Activated naive CD4-positive, alpha-beta T cell treated with anti-CD3 and anti-CD28 coated beads for 36 hours (primary cell): ENCODE data around the gene SPAG16. TPM values are rescaled to one million over a fixed set of nuclear protein-coding genes. Genes with fewer than 3 reads are reported as not detected.

ENCODE experiments used
- CTCF ChIA-PET: fragments of 350-600 bp; sonication (Branson Sonifier 250); formaldehyde crosslinking; loops from one replicate; lab custom pipeline; 2021; ENCODE audit warnings: antibody characterized with exemption; lab: Charles Lee
- DNase-seq: peaks from one replicate; pipeline ENCODE4 v3.0.0-alpha.2; 2020
- H3K27ac Mint-ChIP-seq: one replicate; pipeline ENCODE4 v1.8.0; 2021; ENCODE audit warnings: mild to moderate bottlenecking, mixed read lengths
- H3K27me3 Mint-ChIP-seq: one replicate; pipeline ENCODE4 v1.8.0; 2021; ENCODE audit warnings: low read depth, mixed read lengths
- H3K36me3 Mint-ChIP-seq: one replicate; pipeline ENCODE4 v1.8.0; 2021; ENCODE audit warnings: low read depth, mixed read lengths
- H3K4me1 Mint-ChIP-seq: one replicate; pipeline ENCODE4 v1.8.0; 2021; ENCODE audit warnings: low read depth, mixed read lengths
- H3K4me3 Mint-ChIP-seq: one replicate; pipeline ENCODE4 v1.8.0; 2021; ENCODE audit warnings: mild to moderate bottlenecking, moderate library complexity, mixed read lengths
- H3K9me3 Mint-ChIP-seq: one replicate; pipeline ENCODE4 v1.8.0; 2021; ENCODE audit warnings: mixed read lengths
- intact Hi-C: fragments of 100-400 bp; cut with micrococcal nuclease; formaldehyde crosslinking; loops from one replicate; pipeline ENCODE4 v1.15.1; 2023
- total RNA-seq, 2 experiments: library from RNA; stranded (reverse); gene quantifications; one replicate each; pipeline ENCODE4 v1.2.3, GENCODE V29; 2021

The SPAG16 gene
- total RNA-seq, 2 experiments from 2014 or later: 8.4 to 8.8 TPM

- H3K36me3 Mint-ChIP-seq: no peaks in the 10 kb centered on the region
- no peak overlapping the region for H3K4me3 Mint-ChIP-seq
- H3K4me1 Mint-ChIP-seq: peaks cover under 1% of the 10 kb centered on the region
- H3K27ac Mint-ChIP-seq: no peak overlapping the region
- intact Hi-C loops: loop anchor here (5.0 kb wide), 1 partner anchor 471 kb away; no protein-coding TSS in a partner anchor
- H3K9me3 Mint-ChIP-seq: no peaks in the 10 kb centered on the region
- CTCF ChIA-PET: no interaction called here
- peaks cover 4% of the 10 kb centered on the region for H3K27me3 Mint-ChIP-seq
- no peak for DNase-seq
These were observed 35.6 kb upstream of the SPAG16 start for GRCh38 chr2:213248637-213249036.

- Mint-ChIP-seq H3K9me3 (no peaks in the 10 kb centered on the region), H3K27ac (no peak overlapping the region), H3K4me1 (no peaks in the 10 kb centered on the region), H3K36me3 (no peaks in the 10 kb centered on the region), H3K27me3 (peaks cover 6% of the 10 kb centered on the region), H3K4me3 (no peak overlapping the region)
- no peak for DNase-seq
- CTCF ChIA-PET: interaction anchor here (1.7 kb wide), 1 partner anchor 35 kb away, joined by 5 read pairs; the partner anchor contains the start of gene SPAG16
- intact Hi-C loops: loop anchor here (5.0 kb wide), 1 partner anchor 472 kb away; no protein-coding TSS in a partner anchor
These were observed 34.8 kb upstream of the SPAG16 start for GRCh38 chr2:213249502-213249901.

GRCh38 chr2:213251618-213252017 lies 32.6 kb upstream of the SPAG16 start:
- no peak for DNase-seq
- no peak overlapping the region for H3K4me3 Mint-ChIP-seq
- H3K27ac Mint-ChIP-seq: no peak overlapping the region
- peaks cover 6% of the 10 kb centered on the region for H3K27me3 Mint-ChIP-seq
- H3K36me3 Mint-ChIP-seq: no peaks in the 10 kb centered on the region
- intact Hi-C loops: loop anchor here (1.0 to 5.0 kb wide), 3 partner anchors 556 to 1751 kb away; no protein-coding TSS in a partner anchor
- no peaks in the 10 kb centered on the region for H3K4me1 Mint-ChIP-seq
- H3K9me3 Mint-ChIP-seq: no peaks in the 10 kb centered on the region
- CTCF ChIA-PET: interaction anchor here (0.6 to 0.8 kb wide), 4 partner anchors 11 to 1708 kb away, joined by 3 to 4 read pairs (median 3); no protein-coding TSS in a partner anchor

- intact Hi-C loops: loop anchor here (5.0 kb wide), 1 partner anchor 555 kb away; no protein-coding TSS in a partner anchor
- CTCF ChIA-PET: interaction anchor here (0.6 to 0.8 kb wide), 3 partner anchors 682 to 1707 kb away, joined by 3 to 4 read pairs (median 3); no protein-coding TSS in a partner anchor
- DNase-seq: no peak
- Mint-ChIP-seq H3K36me3 (no peaks in the 10 kb centered on the region), H3K4me3 (no peak overlapping the region), H3K27me3 (peaks cover 6% of the 10 kb centered on the region), H3K9me3 (no peaks in the 10 kb centered on the region), H3K4me1 (no peaks in the 10 kb centered on the region), H3K27ac (no peak overlapping the region)
These were observed 32.1 kb upstream of the SPAG16 start for GRCh38 chr2:213252206-213252605.

- Mint-ChIP-seq H3K36me3 (no peaks in the 10 kb centered on the region), H3K9me3 (no peaks in the 10 kb centered on the region), H3K4me1 (no peaks in the 10 kb centered on the region), H3K27ac (no peak overlapping the region), H3K27me3 (peaks cover 6% of the 10 kb centered on the region), H3K4me3 (no peak overlapping the region)
- CTCF ChIA-PET: interaction anchor here (1.2 kb wide), 2 partner anchors 30 to 31 kb away, joined by 4 to 6 read pairs; partner anchors contain the start of gene SPAG16
- intact Hi-C loops: loop anchor here (5.0 kb wide), 1 partner anchor 554 kb away; no protein-coding TSS in a partner anchor
- no peak for DNase-seq
These were observed 31.1 kb upstream of the SPAG16 start for GRCh38 chr2:213253162-213253561.

- no peak overlapping the region for H3K4me3 Mint-ChIP-seq
- CTCF ChIA-PET: no interaction called here
- intact Hi-C loops: no loop called here
- no peaks in the 10 kb centered on the region for H3K27me3 Mint-ChIP-seq
- no peaks in the 10 kb centered on the region for H3K9me3 Mint-ChIP-seq
- no peaks in the 10 kb centered on the region for H3K36me3 Mint-ChIP-seq
- no peak for DNase-seq
- H3K4me1 Mint-ChIP-seq: no peaks in the 10 kb centered on the region
- H3K27ac Mint-ChIP-seq: no peak overlapping the region
These were observed 25.0 kb upstream of the SPAG16 start for GRCh38 chr2:213259266-213259665.

- Mint-ChIP-seq H3K9me3 (no peaks in the 10 kb centered on the region), H3K4me3 (no peak overlapping the region), H3K4me1 (no peaks in the 10 kb centered on the region), H3K27me3 (no peaks in the 10 kb centered on the region), H3K27ac (no peak overlapping the region), H3K36me3 (no peaks in the 10 kb centered on the region)
- DNase-seq: no peak
- intact Hi-C loops: no loop called here
- CTCF ChIA-PET: no interaction called here
These were observed 23.0 kb upstream of the SPAG16 start for GRCh38 chr2:213261237-213261636.

GRCh38 chr2:213261715-213262114 lies 22.5 kb upstream of the SPAG16 start:
- Mint-ChIP-seq H3K27ac (no peak overlapping the region), H3K27me3 (peaks cover 3% of the 10 kb centered on the region), H3K36me3 (no peaks in the 10 kb centered on the region), H3K4me3 (no peak overlapping the region), H3K4me1 (no peaks in the 10 kb centered on the region), H3K9me3 (no peaks in the 10 kb centered on the region)
- CTCF ChIA-PET: no interaction called here
- intact Hi-C loops: no loop called here
- DNase-seq: no peak

- Mint-ChIP-seq H3K4me3 (no peak overlapping the region), H3K4me1 (no peaks in the 10 kb centered on the region), H3K9me3 (no peaks in the 10 kb centered on the region), H3K36me3 (no peaks in the 10 kb centered on the region), H3K27me3 (peaks cover 9% of the 10 kb centered on the region), H3K27ac (no peak overlapping the region)
- DNase-seq: no peak
- CTCF ChIA-PET: no interaction called here
- intact Hi-C loops: no loop called here
These were observed 18.6 kb upstream of the SPAG16 start for GRCh38 chr2:213265679-213266078.

GRCh38 chr2:213266421-213266820 lies 17.8 kb upstream of the SPAG16 start:
- CTCF ChIA-PET: no interaction called here
- intact Hi-C loops: no loop called here
- Mint-ChIP-seq H3K27ac (no peak overlapping the region), H3K4me1 (no peaks in the 10 kb centered on the region), H3K4me3 (no peak overlapping the region), H3K36me3 (no peaks in the 10 kb centered on the region), H3K27me3 (peaks cover 9% of the 10 kb centered on the region), H3K9me3 (no peaks in the 10 kb centered on the region)
- no peak for DNase-seq

GRCh38 chr2:213271947-213272346 lies 12.3 kb upstream of the SPAG16 start:
- DNase-seq: no peak
- Mint-ChIP-seq H3K9me3 (no peaks in the 10 kb centered on the region), H3K4me1 (no peaks in the 10 kb centered on the region), H3K27ac (no peak overlapping the region), H3K4me3 (no peak overlapping the region), H3K36me3 (no peaks in the 10 kb centered on the region), H3K27me3 (peaks cover 10% of the 10 kb centered on the region)
- CTCF ChIA-PET: no interaction called here
- intact Hi-C loops: no loop called here

GRCh38 chr2:213274143-213274542 lies 10.1 kb upstream of the SPAG16 start:
- Mint-ChIP-seq H3K4me1 (no peaks in the 10 kb centered on the region), H3K4me3 (no peak overlapping the region), H3K36me3 (peaks cover 4% of the 10 kb centered on the region), H3K27me3 (peaks cover 8% of the 10 kb centered on the region), H3K9me3 (peaks cover 4% of the 10 kb centered on the region), H3K27ac (no peak overlapping the region)
- CTCF ChIA-PET: no interaction called here
- DNase-seq: no peak
- intact Hi-C loops: no loop called here

- no peak for DNase-seq
- Mint-ChIP-seq H3K4me1 (no peaks in the 10 kb centered on the region), H3K4me3 (no peak overlapping the region), H3K27ac (no peak overlapping the region), H3K36me3 (peaks cover 4% of the 10 kb centered on the region), H3K27me3 (peaks cover 9% of the 10 kb centered on the region), H3K9me3 (peaks cover 4% of the 10 kb centered on the region)
- intact Hi-C loops: no loop called here
- CTCF ChIA-PET: interaction anchor here (0.9 kb wide), 1 partner anchor 30 kb away, joined by 3 read pairs; no protein-coding TSS in a partner anchor
These were observed 9.0 kb upstream of the SPAG16 start for GRCh38 chr2:213275265-213275664.
